PC-9 (cell line): ENCODE results near the gene EIF3B. TPM values are rescaled to one million over a fixed set of nuclear protein-coding genes. Genes with fewer than 3 reads are reported as not detected.
"Not testable (repeated sequence)": the region's sequence is repeated elsewhere in the genome, so short reads cannot be mapped to it uniquely, and the experiment has no call there.

ENCODE experiments used
- Bru-seq: library from RNA; stranded (reverse); fragments of 400-500 nt; gene quantifications from one replicate; lab custom pipeline; 2021; lab: Mats Ljungman, UMichigan
- BruChase-seq, 2 experiments: library from RNA; stranded (reverse); fragments of 400-500 nt; gene quantifications; one replicate each; lab custom pipeline; 2021; lab: Mats Ljungman, UMichigan
- BruUV-seq: library from RNA; stranded (reverse); fragments of 400-500 nt; replicated peaks from 2 replicates; lab custom pipeline; 2021; lab: Mats Ljungman, UMichigan
- CTCF ChIA-PET: fragments of 300-600 bp; sonication (Branson Sonifier 250); formaldehyde crosslinking; loops from one replicate; lab custom pipeline; 2022; ENCODE audit warnings: antibody characterized with exemption; lab: Charles Lee
- POLR2A ChIA-PET: fragments of 300-600 bp; sonication (Branson Sonifier 250); formaldehyde crosslinking; loops from one replicate; lab custom pipeline; 2022; ENCODE audit warnings: antibody characterized with exemption; ENCODE audit not compliant: unreplicated experiment; lab: Charles Lee
- DNase-seq, 2 experiments: peaks; one replicate each; pipeline versions ENCODE4 v3.0.0 to v3.0.0-alpha.2; 2015 to 2022; ENCODE audit warnings: mixed read lengths in 1 of 2
- H2AFZ ChIP-seq: fragments of 200-600 bp; sonication (generic); 2 replicates; pipeline ENCODE4 v1.8.1; 2017; ENCODE audit warnings: antibody characterized with exemption
- H3F3A ChIP-seq: fragments of 200-600 bp; sonication (generic); 2 replicates; pipeline ENCODE4 v1.8.1; 2017; ENCODE audit warnings: antibody characterized with exemption, mild to moderate bottlenecking, low read depth; ENCODE audit not compliant: insufficient read depth
- H3K27ac ChIP-seq: fragments of 200-600 bp; sonication (generic); 2 replicates; pipeline ENCODE4 v1.6.1; 2016; ENCODE audit warnings: mixed run types
- H3K27me3 ChIP-seq: fragments of 200-600 bp; sonication (generic); 2 replicates; pipeline ENCODE4 v1.6.1; 2016; ENCODE audit warnings: low read depth, mixed run types; ENCODE audit not compliant: insufficient read depth
- H3K36me3 ChIP-seq: fragments of 200-600 bp; sonication (generic); 2 replicates; pipeline ENCODE4 v1.6.1; 2016; ENCODE audit warnings: low read depth, mixed run types
- H3K4me1 ChIP-seq: fragments of 200-600 bp; sonication (generic); replicated peaks from 2 replicates; pipeline ENCODE4 v1.6.1; 2016; ENCODE audit warnings: mixed run types; ENCODE audit not compliant: insufficient read depth
- H3K4me2 ChIP-seq: fragments of 200-600 bp; sonication (generic); 2 replicates; pipeline ENCODE4 v1.6.1; 2017; ENCODE audit warnings: mixed run types
- H3K4me3 ChIP-seq: fragments of 200-600 bp; sonication (generic); 2 replicates; pipeline ENCODE4 v1.6.1; 2016; ENCODE audit warnings: mixed run types
- H3K79me2 ChIP-seq: fragments of 200-600 bp; sonication (generic); 2 replicates; pipeline ENCODE4 v1.6.1; 2017; ENCODE audit warnings: low read depth, mixed run types
- H3K9me2 ChIP-seq: fragments of 200-600 bp; sonication (generic); 2 replicates; pipeline ENCODE4 v1.8.1; 2017; ENCODE audit warnings: mild to moderate bottlenecking; ENCODE audit not compliant: insufficient read depth
- H3K9me3 ChIP-seq: fragments of 200-600 bp; sonication (generic); 2 replicates; pipeline ENCODE4 v1.8.1; 2016; ENCODE audit warnings: low read depth; ENCODE audit not compliant: insufficient read depth
- H4K20me1 ChIP-seq: fragments of 200-600 bp; sonication (generic); 2 replicates; pipeline ENCODE4 v1.8.1; 2017; ENCODE audit not compliant: insufficient read depth
- CTCF ChIP-seq: fragments of 200-600 bp; sonication (generic); conservative IDR thresholded peaks from 2 replicates; pipeline ENCODE4 v1.6.1; 2017; ENCODE audit warnings: mixed run types, antibody characterized with exemption, mild to moderate bottlenecking, moderate library complexity
- EZH2 ChIP-seq: fragments of 200-600 bp; sonication (generic); IDR thresholded peaks from 2 replicates; pipeline ENCODE4 v1.8.0; 2017; ENCODE audit warnings: antibody characterized with exemption, low read depth
- intact Hi-C: fragments of 100-400 bp; cut with micrococcal nuclease; formaldehyde crosslinking; loops from one replicate; pipeline ENCODE4 v1.10.0; 2022; ENCODE audit not compliant: unreplicated experiment
- long read RNA-seq: library from polyadenylated mRNA; stranded (forward); transcript quantifications from one replicate; pipeline ENCODE4 v2.0.0, GENCODE V29; 2022
- total RNA-seq: library from RNA; stranded (reverse); gene quantifications from 2 replicates; pipeline ENCODE4 v1.2.3, GENCODE V29; 2021

Gene EIF3B
- total RNA-seq (299 and 302 TPM in 2 replicates), Bru-seq, nascent RNA (percentile 96 among the genes with signal in this experiment), BruChase-seq, experiment 1, labeled RNA remaining after a 2-hour chase (percentile 95 among the genes with signal in this experiment), BruChase-seq, experiment 2, labeled RNA remaining after a 6-hour chase (percentile 98 among the genes with signal in this experiment)
- long read RNA-seq, transcript EIF3B-201 (19 exons, 3,055 nt): major isoform, 247 of 703 reads
- long read RNA-seq, transcript EIF3B-202 (19 exons, 2,966 nt): minor isoform, 239 of 703 reads
- long read RNA-seq, partial matches to known transcripts: 85 of 703 reads
- long read RNA-seq, other reads (novel, unspliced or antisense): 132 of 703 reads

- Histone ChIP-seq H3F3A (peaks cover 46% of the 10 kb centered on the region), H3K9me3 (no peaks in the 10 kb centered on the region), H3K27me3 (no peaks in the 10 kb centered on the region), H3K4me3 (peak within 1 kb of the TSS; percentile 75), H3K4me1 (peaks cover 27% of the 10 kb centered on the region), H3K9me2 (no peaks in the 10 kb centered on the region), H2AFZ (peak within 1 kb of the TSS; percentile 92), H3K79me2 (peaks cover 58% of the 10 kb centered on the region), H3K4me2 (peak within 1 kb of the TSS; percentile 95), H3K27ac (peak within 1 kb of the TSS; percentile 92), H4K20me1 (peaks cover 40% of the 10 kb centered on the region), H3K36me3 (peaks cover 26% of the 10 kb centered on the region)
- TF ChIP-seq EZH2 (no peak), CTCF (no peak)
- CTCF ChIA-PET: interaction anchor here (0.6 kb wide), 3 partner anchors 159 to 756 kb away, joined by 3 to 8 read pairs (median 3); no protein-coding TSS in a partner anchor
- DNase-seq: peak; percentile 84 to 88
- POLR2A ChIA-PET: interaction anchor here (0.5 to 0.7 kb wide), 6 partner anchors 10 to 823 kb away, joined by 3 to 15 read pairs (median 6); no protein-coding TSS in a partner anchor
- intact Hi-C loops: loop anchor here (5.0 kb wide), 1 partner anchor 42 kb away; the partner anchor contains the start of gene SNX8
- no TSS peak for BruUV-seq
Observed at GRCh38 chr7:2354186-2354938, at the start of gene EIF3B. TSS of gene EIF3B (plus strand) at chr7:2354827. CDS start at chr7:2354922, 95 bp downstream.

GRCh38 chr7:2305258-2305657 is 49.4 kb upstream of the EIF3B start:
- CTCF ChIA-PET: not testable (repeated sequence)

GRCh38 chr7:2306688-2307087 is 47.9 kb upstream of the EIF3B start:
- Histone ChIP-seq H3K4me2 (no peak overlapping the region), H3K4me1 (no peaks in the 10 kb centered on the region), H3K36me3 (no peaks in the 10 kb centered on the region), H2AFZ (no peak overlapping the region), H3K27ac (peak overlapping the region; percentile 17; the same call in 1 of the 2 replicates), H3F3A (peaks cover 24% of the 10 kb centered on the region), H3K9me2 (no peaks in the 10 kb centered on the region), H4K20me1 (no peaks in the 10 kb centered on the region), H3K79me2 (peaks cover 14% of the 10 kb centered on the region), H3K4me3 (no peak overlapping the region), H3K9me3 (no peaks in the 10 kb centered on the region), H3K27me3 (no peaks in the 10 kb centered on the region)
- no peak for TF ChIP-seq EZH2
- TF ChIP-seq CTCF: no peak
- intact Hi-C loops: loop anchor here (2.0 kb wide), 1 partner anchor 36 kb away; no protein-coding TSS in a partner anchor
- peak; percentile 45 to 52 for DNase-seq
- POLR2A ChIA-PET: interaction anchor here (0.7 kb wide), 1 partner anchor 37 kb away, joined by 3 read pairs; no protein-coding TSS in a partner anchor
- BruUV-seq: no TSS peak
- CTCF ChIA-PET: interaction anchor here (0.7 kb wide), 1 partner anchor 152 kb away, joined by 9 read pairs; no protein-coding TSS in a partner anchor

More at GRCh38 chr7:2305258-2305657, 49.4 kb upstream of the EIF3B start:
- H3K27ac ChIP-seq, DNase-seq, H3K9me2 ChIP-seq, intact Hi-C loops, H3K27me3 ChIP-seq, H3K4me3 ChIP-seq, H3K4me1 ChIP-seq, H3K4me2 ChIP-seq, H3K36me3 ChIP-seq, POLR2A ChIA-PET, H3K9me3 ChIP-seq, BruUV-seq, H4K20me1 ChIP-seq, H2AFZ ChIP-seq: not testable (repeated sequence)
- Histone ChIP-seq H3K79me2 (peaks cover 11% of the 10 kb centered on the region; the same call in 1 of the 2 replicates), H3F3A (peaks cover 20% of the 10 kb centered on the region)
